ENCODE data around the gene ANKRD11. TPM values are rescaled to one million over a fixed set of nuclear protein-coding genes. Genes with fewer than 3 reads are reported as not detected.
A peak's percentile ranks its signal among the peaks of the same experiment; 100 is the strongest.

Gene ANKRD11
- total RNA-seq, 1 experiment from 2014 or later: 266 TPM

DNA sequence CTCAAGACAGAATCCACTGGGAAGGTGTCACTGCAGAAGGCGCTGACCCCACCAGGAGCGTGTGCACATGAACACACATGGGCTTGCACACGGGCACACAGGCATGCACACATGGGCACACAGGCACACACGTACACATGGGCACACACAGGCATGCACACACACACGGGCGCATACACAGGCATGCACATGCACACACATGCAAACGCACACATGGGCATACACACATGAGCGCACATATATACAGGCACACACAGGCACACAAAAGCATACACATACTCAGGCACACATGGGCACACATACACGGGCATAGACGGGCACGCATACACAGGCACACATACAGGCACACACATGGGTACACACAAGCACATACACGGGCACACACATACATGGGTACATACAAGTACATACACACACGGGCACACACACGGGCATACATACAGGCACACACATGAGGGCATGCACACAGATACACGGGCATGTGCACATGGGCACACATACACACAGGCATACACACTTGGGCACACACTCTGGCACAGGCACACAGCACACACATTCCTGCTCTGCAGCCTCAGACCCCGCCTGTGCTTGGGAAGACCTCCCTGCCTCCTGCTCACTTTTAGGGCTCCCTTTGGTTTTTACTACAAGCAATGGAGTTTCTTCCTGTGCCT is 186.0 kb downstream of the ANKRD11 start:
- ATAC-seq: no peak
- peaks cover 11% of the 10 kb centered on the region; the same call in 1 of the 2 replicates for H4K20me1 ChIP-seq (ENCODE audit: insufficient read depth)
- H3K4me3 ChIP-seq (replicated peaks in 1 of 2; ENCODE audit: low read depth in 1 of 2, low read length in 2 of 2): no peak overlapping the region
- no peaks in the 10 kb centered on the region for H3K9me2 ChIP-seq (ENCODE audit: insufficient read depth)
- CTCF ChIA-PET: no interaction called here
- H3K27me3 ChIP-seq (ENCODE audit: insufficient read depth, low read length): no peaks in the 10 kb centered on the region
- no TSS peak for BruUV-seq (replicated peaks)
- RAD21 ChIA-PET (ENCODE audit: low non-redundant PET in 1 of 2, low total read pairs in 2 of 2, uncharacterized antibody in 2 of 2, unreplicated experiment in 2 of 2): interaction anchor here in 1 of 2 experiments (0.5 kb wide), 1 partner anchor 363 kb away, joined by 5 read pairs; no protein-coding TSS in a partner anchor
- H3K4me1 ChIP-seq (ENCODE audit: control insufficient read depth in 1 of 2, insufficient read depth in 2 of 2, low read length in 2 of 2): no peaks in the 10 kb centered on the region
- H3K36me3 ChIP-seq (ENCODE audit: control insufficient read depth in 1 of 2, insufficient read depth in 2 of 2, low read length in 2 of 2): peaks cover 13 to 23% of the 10 kb centered on the region in 2 experiments; a peak in 3 of 4 replicates
- H2AFZ ChIP-seq (ENCODE audit: low read depth, low read length, poor library complexity, severe bottlenecking): no peak overlapping the region
- TF ChIP-seq JUND (IDR thresholded peaks at IDR 0.05) (no peak), EZH2phosphoT487 (IDR thresholded peaks at IDR 0.05; ENCODE audit: borderline replicate concordance) (no peak), POLR2AphosphoS5 (IDR thresholded peaks at IDR 0.05; ENCODE audit: low read depth, low read length) (peak; percentile 26; the same call in 1 of the 2 replicates)
- no peak overlapping the region for H3K4me2 ChIP-seq (ENCODE audit: low read length)
- H3K27ac ChIP-seq (ENCODE audit: low read depth, low read length): no peak overlapping the region; the same call in 1 of the 2 replicates
- peaks cover 86% of the 10 kb centered on the region for H3K79me2 ChIP-seq (ENCODE audit: insufficient read depth, low read length)
- H3K9me3 ChIP-seq (ENCODE audit: control insufficient read depth in 1 of 2, insufficient read depth in 1 of 2, low read depth in 1 of 2, low read length in 2 of 2): no peaks in the 10 kb centered on the region
- H3K9ac ChIP-seq (ENCODE audit: low read length): no peak overlapping the region
- intact Hi-C loops (cut with micrococcal nuclease): no loop called here
- POLR2A ChIA-PET: no interaction called here
- no peak for DNase-seq (ENCODE audit: low read depth, low spot score)

DNA sequence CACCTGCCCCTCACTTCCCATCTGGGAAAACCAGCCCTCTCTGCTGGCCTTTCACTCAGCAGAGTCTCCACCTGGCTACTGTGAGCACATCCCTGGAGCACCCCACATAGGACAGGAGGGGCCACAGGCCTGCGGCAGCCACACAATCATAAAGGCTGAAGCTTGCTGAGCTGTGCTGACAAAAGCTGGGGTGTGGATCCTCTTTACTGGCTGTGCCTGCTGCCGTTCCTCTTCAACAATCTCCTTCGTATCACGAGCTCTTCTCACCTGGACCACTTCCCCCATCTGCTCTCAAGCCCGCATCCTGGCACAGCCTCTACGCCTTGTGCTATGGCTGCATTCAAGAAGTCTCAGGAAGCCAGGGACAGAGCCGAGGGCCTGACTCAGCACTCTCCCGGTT is 186.7 kb downstream of the ANKRD11 start:
- Histone ChIP-seq H3K9ac (ENCODE audit: low read length) (no peak overlapping the region), H3K27me3 (ENCODE audit: insufficient read depth, low read length) (no peaks in the 10 kb centered on the region), H3K27ac (ENCODE audit: low read depth, low read length) (peak overlapping the region; percentile 13; the same call in 1 of the 2 replicates), H3K79me2 (ENCODE audit: insufficient read depth, low read length) (peaks cover 85% of the 10 kb centered on the region), H3K4me3 (replicated peaks in 1 of 2; ENCODE audit: low read depth in 1 of 2, low read length in 2 of 2) (no peak overlapping the region), H3K36me3 (ENCODE audit: control insufficient read depth in 1 of 2, insufficient read depth in 2 of 2, low read length in 2 of 2) (peaks cover 13 to 23% of the 10 kb centered on the region in 2 experiments; a peak in 3 of 4 replicates), H3K9me2 (ENCODE audit: insufficient read depth) (no peaks in the 10 kb centered on the region), H3K4me2 (ENCODE audit: low read length) (no peak overlapping the region), H2AFZ (ENCODE audit: low read depth, low read length, poor library complexity, severe bottlenecking) (no peak overlapping the region), H4K20me1 (ENCODE audit: insufficient read depth) (peaks cover 10% of the 10 kb centered on the region; the same call in 1 of the 2 replicates), H3K9me3 (ENCODE audit: control insufficient read depth in 1 of 2, insufficient read depth in 1 of 2, low read depth in 1 of 2, low read length in 2 of 2) (no peaks in the 10 kb centered on the region), H3K4me1 (ENCODE audit: control insufficient read depth in 1 of 2, insufficient read depth in 2 of 2, low read length in 2 of 2) (no peaks in the 10 kb centered on the region)
- no TSS peak for BruUV-seq (replicated peaks)
- ChIA-PET CTCF (no interaction called here), POLR2A (no interaction called here), RAD21 (ENCODE audit: low non-redundant PET in 1 of 2, low total read pairs in 2 of 2, uncharacterized antibody in 2 of 2, unreplicated experiment in 2 of 2) (no interaction called here)
- no peak for DNase-seq (ENCODE audit: low read depth, low spot score)
- TF ChIP-seq CEBPB (IDR thresholded peaks at IDR 0.05; ENCODE audit: low read depth) (no peak), JUND (IDR thresholded peaks at IDR 0.05) (no peak), TCF7L2 (IDR thresholded peaks at IDR 0.05; ENCODE audit: borderline replicate concordance, extremely low read depth, insufficient read depth, insufficient read length) (no peak), CBX3 (IDR thresholded peaks at IDR 0.05; ENCODE audit: low read depth) (no peak), ELF1 (IDR thresholded peaks at IDR 0.05; ENCODE audit: borderline replicate concordance, low read depth) (no peak), ZNF274 (IDR thresholded peaks at IDR 0.05; ENCODE audit: low read depth, low read length) (no peak)
- TF ChIP-seq, protein P1, sequence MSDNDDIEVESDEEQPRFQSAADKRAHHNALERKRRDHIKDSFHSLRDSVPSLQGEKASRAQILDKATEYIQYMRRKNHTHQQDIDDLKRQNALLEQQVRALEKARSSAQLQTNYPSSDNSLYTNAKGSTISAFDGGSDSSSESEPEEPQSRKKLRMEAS (IDR thresholded peaks at IDR 0.05): no peak
- no peak for ATAC-seq
- intact Hi-C loops (cut with micrococcal nuclease): no loop called here

Measured in HCT116 (cell line).